ENCODE measurements around the gene ARF5. TPM values are rescaled to one million over a fixed set of nuclear protein-coding genes. Genes with fewer than 3 reads are reported as not detected.

Gene ARF5
- total and polyA plus RNA-seq, 2 of the 8 experiments (the other 6 are each of a cell fraction or from before 2014, with no cell fraction given), result 154 to 579 TPM

GRCh38 chr7:127588019-127588696 is at the start of gene ARF5 (continued):
- no peak for TF ChIP-seq E2F6 (IDR thresholded peaks at IDR 0.05)
- TF ChIP-seq SP2 (IDR thresholded peaks at IDR 0.05; ENCODE audit: low read length), result no peak
- TF ChIP-seq GTF2F1 (IDR thresholded peaks at IDR 0.05; ENCODE audit: borderline replicate concordance, low read depth, low read length), result no peak
- peak; percentile 39; the same call in 1 of the 2 replicates for TF ChIP-seq MAX (IDR thresholded peaks at IDR 0.05)
- TF ChIP-seq CTBP2 (IDR thresholded peaks at IDR 0.05; ENCODE audit: borderline replicate concordance, insufficient read depth, insufficient read length, low read length), result no peak
- TF ChIP-seq, protein P1, sequence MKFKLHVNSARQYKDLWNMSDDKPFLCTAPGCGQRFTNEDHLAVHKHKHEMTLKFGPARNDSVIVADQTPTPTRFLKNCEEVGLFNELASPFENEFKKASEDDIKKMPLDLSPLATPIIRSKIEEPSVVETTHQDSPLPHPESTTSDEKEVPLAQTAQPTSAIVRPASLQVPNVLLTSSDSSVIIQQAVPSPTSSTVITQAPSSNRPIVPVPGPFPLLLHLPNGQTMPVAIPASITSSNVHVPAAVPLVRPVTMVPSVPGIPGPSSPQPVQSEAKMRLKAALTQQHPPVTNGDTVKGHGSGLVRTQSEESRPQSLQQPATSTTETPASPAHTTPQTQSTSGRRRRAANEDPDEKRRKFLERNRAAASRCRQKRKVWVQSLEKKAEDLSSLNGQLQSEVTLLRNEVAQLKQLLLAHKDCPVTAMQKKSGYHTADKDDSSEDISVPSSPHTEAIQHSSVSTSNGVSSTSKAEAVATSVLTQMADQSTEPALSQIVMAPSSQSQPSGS (IDR thresholded peaks at IDR 0.05; ENCODE audit: low read length), result no peak
- no peak for TF ChIP-seq USF2 (IDR thresholded peaks at IDR 0.05; ENCODE audit: low read length)
- no peak for TF ChIP-seq CEBPB (IDR thresholded peaks at IDR 0.05; ENCODE audit: low read depth, low read length)
- peak; percentile 75 for TF ChIP-seq EGR1 (IDR thresholded peaks at IDR 0.05; ENCODE audit: borderline replicate concordance, low read depth, low read length)
- no peak for TF ChIP-seq SIX5 (IDR thresholded peaks at IDR 0.05; ENCODE audit: low read depth, low read length)
- no peak for TF ChIP-seq CBX8 (IDR thresholded peaks at IDR 0.05; ENCODE audit: borderline replicate concordance, low read depth, low read length)
- no peak for TF ChIP-seq JUND (IDR thresholded peaks at IDR 0.05; ENCODE audit: low read length)
- no peak for TF ChIP-seq GABPA (IDR thresholded peaks at IDR 0.05; ENCODE audit: borderline replicate concordance, insufficient read depth, low read length)
- TF ChIP-seq ZNF274 (IDR thresholded peaks at IDR 0.05; ENCODE audit: borderline replicate concordance, extremely low read depth, low read length), result no peak
- no peak for TF ChIP-seq KDM5A (IDR thresholded peaks at IDR 0.05; ENCODE audit: low read length)
- no peak for TF ChIP-seq EZH2 (IDR thresholded peaks at IDR 0.05; ENCODE audit: low read depth, low read length, severe bottlenecking)
- no peak for TF ChIP-seq CBX5 (IDR thresholded peaks at IDR 0.05; ENCODE audit: low read depth, low read length)
- TF ChIP-seq POU5F1 (IDR thresholded peaks at IDR 0.05; ENCODE audit: low read depth, low read length), result no peak
- no peak for TF ChIP-seq MAFK (IDR thresholded peaks at IDR 0.05; ENCODE audit: low read depth, low read length)
- TF ChIP-seq HDAC2 (IDR thresholded peaks at IDR 0.05; ENCODE audit: borderline replicate concordance in 1 of 2, low read depth in 2 of 2, low read length in 2 of 2), result no peak
- TF ChIP-seq FOSL1 (IDR thresholded peaks at IDR 0.05; ENCODE audit: insufficient read depth, low read depth, low read length), result no peak
